Osteoblast (primary cell): ENCODE measurements around the gene DIAPH3. TPM values are rescaled to one million over a fixed set of nuclear protein-coding genes. Genes with fewer than 3 reads are reported as not detected.

Experiments
- DNase-seq: peaks from one replicate; pipeline ENCODE4 v3.0.0; 2011; ENCODE audit warnings: low spot score, mixed read lengths; ENCODE audit not compliant: insufficient read length; ENCODE audit errors: missing footprints
- H2AFZ ChIP-seq: 2 replicates; pipeline ENCODE4 v1.6.0; 2011; ENCODE audit warnings: mild to moderate bottlenecking, low read length
- H3K27ac ChIP-seq: 2 replicates; pipeline ENCODE4 v1.5.1; 2011; ENCODE audit warnings: mild to moderate bottlenecking, low read depth, low read length, moderate library complexity
- H3K27me3 ChIP-seq: 2 replicates; pipeline ENCODE4 v1.6.0; 2012; ENCODE audit warnings: mild to moderate bottlenecking, control low read depth, inconsistent platforms, low read length, moderate library complexity; ENCODE audit not compliant: insufficient read depth
- H3K36me3 ChIP-seq: 2 replicates; pipeline ENCODE4 v1.5.1; 2011; ENCODE audit warnings: mild to moderate bottlenecking, low read length, control low read depth, moderate library complexity; ENCODE audit not compliant: insufficient read depth
- H3K4me1 ChIP-seq: 2 replicates; pipeline ENCODE4 v1.5.1; 2011; ENCODE audit warnings: mild to moderate bottlenecking, low read length, control low read depth, moderate library complexity; ENCODE audit not compliant: insufficient read depth
- H3K4me2 ChIP-seq: 2 replicates; pipeline ENCODE4 v1.6.0; 2011; ENCODE audit warnings: mild to moderate bottlenecking, low read length; ENCODE audit not compliant: insufficient read depth
- H3K4me3 ChIP-seq: fragments of 200-600 bp; sonication (generic); 3 replicates; pipeline ENCODE4 v1.5.1; 2012; ENCODE audit warnings: mild to moderate bottlenecking, low read length, inconsistent platforms; ENCODE audit not compliant: insufficient read depth
- H3K79me2 ChIP-seq: 2 replicates; pipeline ENCODE4 v1.6.0; 2012; ENCODE audit warnings: mild to moderate bottlenecking, low read length, control low read depth, inconsistent platforms; ENCODE audit not compliant: insufficient read depth
- H3K9me3 ChIP-seq: 2 replicates; pipeline ENCODE4 v1.5.1; 2011; ENCODE audit warnings: low read depth, low read length, control low read depth
- H4K20me1 ChIP-seq: 2 replicates; pipeline ENCODE4 v1.6.0; 2012; ENCODE audit warnings: mild to moderate bottlenecking, low read length, control low read depth; ENCODE audit not compliant: insufficient read depth
- total RNA-seq: library from RNA; depleted of rRNA; stranded (reverse); fragments of >200 nt; gene quantifications from 2 replicates; pipeline ENCODE4 v1.2.3, GENCODE V29; 2012
- TF ChIP-seq, protein P1 (sequence below): IDR thresholded peaks from 2 replicates; pipeline ENCODE4 v1.5.1; 2011; ENCODE audit warnings: mild to moderate bottlenecking, low read depth, low read length, moderate library complexity; ENCODE audit errors: extremely low read depth

DIAPH3 gene
- total RNA-seq, 1 donor = 8.3 TPM

DNA sequence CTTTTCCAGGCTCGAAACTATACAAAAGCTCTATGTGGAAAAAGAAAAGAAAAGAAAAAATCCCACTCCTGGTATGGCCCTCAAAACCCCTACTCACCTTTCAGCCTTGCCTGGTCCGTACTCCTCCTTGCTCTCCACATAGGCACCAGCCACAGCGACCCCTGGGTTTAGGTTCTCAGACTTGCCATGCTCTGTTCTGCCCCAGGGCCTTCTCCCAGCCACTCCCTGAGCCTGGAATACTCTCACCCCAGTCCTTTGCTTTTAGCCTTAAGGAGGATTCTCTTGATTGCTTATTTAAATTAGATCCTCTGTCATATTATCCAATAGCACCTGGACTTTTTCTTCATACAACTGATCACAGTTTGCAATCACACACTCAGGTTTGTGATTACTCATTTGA is 522.5 kb downstream of the DIAPH3 start:
- peaks cover 11% of the 10 kb centered on the region for H3K27me3 ChIP-seq
- TF ChIP-seq, protein P1, sequence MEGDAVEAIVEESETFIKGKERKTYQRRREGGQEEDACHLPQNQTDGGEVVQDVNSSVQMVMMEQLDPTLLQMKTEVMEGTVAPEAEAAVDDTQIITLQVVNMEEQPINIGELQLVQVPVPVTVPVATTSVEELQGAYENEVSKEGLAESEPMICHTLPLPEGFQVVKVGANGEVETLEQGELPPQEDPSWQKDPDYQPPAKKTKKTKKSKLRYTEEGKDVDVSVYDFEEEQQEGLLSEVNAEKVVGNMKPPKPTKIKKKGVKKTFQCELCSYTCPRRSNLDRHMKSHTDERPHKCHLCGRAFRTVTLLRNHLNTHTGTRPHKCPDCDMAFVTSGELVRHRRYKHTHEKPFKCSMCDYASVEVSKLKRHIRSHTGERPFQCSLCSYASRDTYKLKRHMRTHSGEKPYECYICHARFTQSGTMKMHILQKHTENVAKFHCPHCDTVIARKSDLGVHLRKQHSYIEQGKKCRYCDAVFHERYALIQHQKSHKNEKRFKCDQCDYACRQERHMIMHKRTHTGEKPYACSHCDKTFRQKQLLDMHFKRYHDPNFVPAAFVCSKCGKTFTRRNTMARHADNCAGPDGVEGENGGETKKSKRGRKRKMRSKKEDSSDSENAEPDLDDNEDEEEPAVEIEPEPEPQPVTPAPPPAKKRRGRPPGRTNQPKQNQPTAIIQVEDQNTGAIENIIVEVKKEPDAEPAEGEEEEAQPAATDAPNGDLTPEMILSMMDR = no peak
- H3K27ac ChIP-seq = no peak overlapping the region
- H3K79me2 ChIP-seq = no peaks in the 10 kb centered on the region
- DNase-seq = no peak
- H3K9me3 ChIP-seq = no peaks in the 10 kb centered on the region
- no peaks in the 10 kb centered on the region for H3K36me3 ChIP-seq
- no peak overlapping the region for H3K4me3 ChIP-seq
- H3K4me2 ChIP-seq = no peak overlapping the region
- H4K20me1 ChIP-seq = no peaks in the 10 kb centered on the region
- H2AFZ ChIP-seq = no peak overlapping the region
- no peaks in the 10 kb centered on the region for H3K4me1 ChIP-seq

DNA sequence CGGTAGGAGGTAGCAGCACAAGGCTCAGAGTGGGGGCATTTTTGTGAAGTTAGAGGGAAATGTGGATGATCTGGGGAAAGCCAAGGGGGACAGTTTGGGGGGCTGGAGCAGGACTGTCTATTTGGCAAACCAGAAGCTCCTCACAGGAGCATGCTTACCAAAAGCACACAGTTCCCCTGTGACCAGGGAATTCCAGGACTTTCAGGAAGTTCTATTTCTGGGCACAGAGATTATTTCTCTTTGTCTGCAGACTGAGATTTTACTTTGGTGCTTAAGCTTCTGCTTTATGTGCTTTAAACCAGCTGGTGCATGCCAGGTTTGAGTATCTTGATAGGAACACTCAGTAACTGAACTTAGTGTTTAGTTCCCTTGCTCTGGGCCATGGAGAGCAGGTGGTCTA is 525.3 kb downstream of the DIAPH3 start:
- DNase-seq = no peak
- no peaks in the 10 kb centered on the region for H3K79me2 ChIP-seq
- TF ChIP-seq, protein P1 = no peak
- H3K4me3 ChIP-seq = no peak overlapping the region
- H3K9me3 ChIP-seq = no peaks in the 10 kb centered on the region
- no peaks in the 10 kb centered on the region for H3K4me1 ChIP-seq
- no peaks in the 10 kb centered on the region for H4K20me1 ChIP-seq
- H3K27me3 ChIP-seq = peaks cover 3% of the 10 kb centered on the region
- no peak overlapping the region for H2AFZ ChIP-seq
- H3K27ac ChIP-seq = no peak overlapping the region
- no peak overlapping the region for H3K4me2 ChIP-seq
- no peaks in the 10 kb centered on the region for H3K36me3 ChIP-seq

DNA sequence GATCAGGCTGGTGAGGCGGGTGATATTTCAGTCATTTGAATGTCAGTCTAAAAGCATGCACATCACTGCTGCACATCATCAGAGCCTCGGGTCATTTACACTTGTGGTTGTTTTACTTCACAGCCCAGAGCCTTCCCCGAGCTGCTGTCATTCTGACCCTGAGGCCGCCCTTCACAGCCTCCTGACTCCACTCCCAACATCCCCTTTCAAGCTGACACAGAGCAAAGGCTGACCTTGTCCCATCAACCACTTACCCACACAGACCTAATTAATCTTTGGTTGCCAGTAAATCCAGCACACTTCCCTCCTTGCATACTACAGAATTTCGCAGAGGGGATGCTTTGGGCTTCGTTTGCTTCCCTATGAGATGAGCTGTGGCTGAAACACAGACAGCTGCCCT is 528.1 kb downstream of the DIAPH3 start:
- Histone ChIP-seq H2AFZ (no peak overlapping the region), H3K4me2 (no peak overlapping the region), H3K9me3 (no peaks in the 10 kb centered on the region), H3K4me3 (no peak overlapping the region), H3K27me3 (peaks cover 3% of the 10 kb centered on the region), H3K79me2 (no peaks in the 10 kb centered on the region), H3K4me1 (no peaks in the 10 kb centered on the region), H3K36me3 (no peaks in the 10 kb centered on the region), H3K27ac (no peak overlapping the region), H4K20me1 (no peaks in the 10 kb centered on the region)
- TF ChIP-seq, protein P1 = no peak
- DNase-seq = no peak

DNA sequence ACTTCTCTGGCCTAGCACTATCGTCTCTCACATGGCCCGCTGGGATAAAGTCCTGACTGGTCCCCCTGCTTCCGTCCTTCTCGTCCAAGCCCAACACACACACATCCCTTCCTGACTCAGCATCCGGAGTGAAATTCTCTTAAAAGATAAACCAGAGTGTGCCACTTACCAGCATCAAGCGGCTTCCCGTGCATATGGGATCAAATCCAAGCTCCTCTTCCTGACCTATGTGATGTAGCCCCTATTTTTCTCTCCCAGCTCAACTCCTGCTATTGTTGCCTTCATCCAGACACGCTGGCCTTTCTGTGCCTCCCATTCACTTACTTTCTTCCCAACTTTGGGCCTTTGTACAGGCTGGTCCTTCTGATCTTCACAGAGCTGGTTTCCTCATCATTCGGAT is 530.4 kb downstream of the DIAPH3 start:
- DNase-seq = no peak
- Histone ChIP-seq H3K27me3 (peaks cover 7% of the 10 kb centered on the region), H3K79me2 (no peaks in the 10 kb centered on the region), H4K20me1 (no peaks in the 10 kb centered on the region), H3K4me1 (no peaks in the 10 kb centered on the region), H3K36me3 (no peaks in the 10 kb centered on the region), H3K4me2 (no peak overlapping the region), H2AFZ (no peak overlapping the region), H3K27ac (no peak overlapping the region), H3K9me3 (no peaks in the 10 kb centered on the region), H3K4me3 (no peak overlapping the region)
- TF ChIP-seq, protein P1 = no peak
